Omental fat pad (tissue), 4 donors: ENCODE results near the gene FAM219B. TPM values are rescaled to one million over a fixed set of nuclear protein-coding genes. Genes with fewer than 3 reads are reported as not detected.
"Not testable (repeated sequence)": the region's sequence is repeated elsewhere in the genome, so short reads cannot be mapped to it uniquely, and the experiment has no call there.

Source experiments
- ATAC-seq: fragments of 150-250 bp; one replicate; pipeline ENCODE4 v1.9.1; 2016; ENCODE audit warnings: mild to moderate bottlenecking, moderate library complexity; ENCODE audit not compliant: low FRiP score
- DNase-seq: peaks from one replicate; pipeline ENCODE4 v3.0.0-alpha.2; 2019; ENCODE audit warnings: low spot score
- total RNA-seq, 4 donors: library from RNA; depleted of rRNA; stranded (reverse); fragments of >200 nt; gene quantifications; one replicate each; pipeline ENCODE4 v1.1.0, GENCODE V29; 2016
- TF ChIP-seq, protein P1 (sequence below), 3 donors: fragments of 450-650 bp; IDR thresholded peaks; one replicate each; pipeline ENCODE4 v1.5.1; 2016 to 2017; ENCODE audit warnings: antibody characterized with exemption in 3 of 3, mild to moderate bottlenecking in 3 of 3, moderate library complexity in 2 of 3

Gene FAM219B
- total RNA-seq, 4 donors from 2014 or later: 45.0 to 89.9 (median 59.8) TPM

DNA sequence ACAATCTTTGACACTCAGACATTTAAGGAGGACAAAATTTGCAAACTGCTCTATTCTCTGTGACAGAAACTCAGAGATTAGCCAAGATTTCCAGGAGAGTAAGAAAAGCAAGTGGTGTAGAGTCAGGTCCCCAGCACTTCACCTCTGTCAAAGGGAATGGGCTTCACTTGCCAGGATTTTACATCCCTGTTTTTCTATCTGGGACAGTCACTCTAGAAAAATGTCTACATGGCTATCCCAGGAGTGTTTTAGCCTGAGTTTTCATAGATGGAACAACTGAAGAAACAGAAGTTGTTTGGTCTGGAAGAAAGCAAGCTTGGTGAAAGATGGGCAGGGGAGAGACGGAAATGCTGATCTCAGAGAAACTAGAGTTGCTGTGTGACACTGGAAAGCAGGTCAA lies 3.0 kb downstream of the FAM219B start:
- TF ChIP-seq, protein P1, sequence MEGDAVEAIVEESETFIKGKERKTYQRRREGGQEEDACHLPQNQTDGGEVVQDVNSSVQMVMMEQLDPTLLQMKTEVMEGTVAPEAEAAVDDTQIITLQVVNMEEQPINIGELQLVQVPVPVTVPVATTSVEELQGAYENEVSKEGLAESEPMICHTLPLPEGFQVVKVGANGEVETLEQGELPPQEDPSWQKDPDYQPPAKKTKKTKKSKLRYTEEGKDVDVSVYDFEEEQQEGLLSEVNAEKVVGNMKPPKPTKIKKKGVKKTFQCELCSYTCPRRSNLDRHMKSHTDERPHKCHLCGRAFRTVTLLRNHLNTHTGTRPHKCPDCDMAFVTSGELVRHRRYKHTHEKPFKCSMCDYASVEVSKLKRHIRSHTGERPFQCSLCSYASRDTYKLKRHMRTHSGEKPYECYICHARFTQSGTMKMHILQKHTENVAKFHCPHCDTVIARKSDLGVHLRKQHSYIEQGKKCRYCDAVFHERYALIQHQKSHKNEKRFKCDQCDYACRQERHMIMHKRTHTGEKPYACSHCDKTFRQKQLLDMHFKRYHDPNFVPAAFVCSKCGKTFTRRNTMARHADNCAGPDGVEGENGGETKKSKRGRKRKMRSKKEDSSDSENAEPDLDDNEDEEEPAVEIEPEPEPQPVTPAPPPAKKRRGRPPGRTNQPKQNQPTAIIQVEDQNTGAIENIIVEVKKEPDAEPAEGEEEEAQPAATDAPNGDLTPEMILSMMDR (IDR thresholded peaks at IDR 0.05): no peak
- no peak for DNase-seq
- no peak for ATAC-seq

DNA sequence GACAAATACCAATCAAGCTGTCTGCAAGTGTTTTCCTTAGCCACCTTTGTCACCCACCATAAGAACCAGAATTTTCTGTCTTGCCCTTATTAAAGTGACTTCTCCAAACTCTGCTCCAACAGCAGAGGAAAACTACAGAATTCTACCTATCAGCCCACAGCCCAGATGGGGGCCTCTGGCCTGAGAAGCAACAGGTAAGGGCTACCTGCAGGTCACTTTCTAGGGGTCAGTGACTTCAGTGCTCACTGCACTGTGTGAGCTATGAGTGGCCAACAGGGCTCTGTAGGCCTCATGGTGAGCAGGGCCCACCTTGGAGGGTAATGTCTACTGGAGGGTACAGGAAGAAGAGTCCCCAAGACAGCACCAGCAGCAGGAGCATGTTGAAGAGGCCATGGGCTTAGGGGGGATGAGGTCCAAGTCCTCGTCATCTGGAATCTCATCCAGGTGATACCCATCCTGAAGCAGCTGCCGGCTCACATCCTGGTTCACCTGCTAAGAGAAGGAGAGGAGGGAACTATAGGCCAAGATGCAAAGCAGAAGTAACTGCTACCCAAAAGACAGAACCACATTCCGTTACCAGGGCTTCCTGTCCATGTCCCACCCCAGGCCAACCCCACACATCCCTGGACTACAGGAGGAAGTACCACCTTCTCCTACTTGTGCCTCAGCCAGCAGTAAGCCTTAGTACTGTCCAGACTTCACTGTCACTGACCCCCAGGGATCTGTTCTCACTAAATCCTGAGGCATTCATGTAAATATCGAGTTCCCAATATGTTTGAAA lies 4.2 kb downstream of the FAM219B start:
- DNase-seq: no peak
- TF ChIP-seq, protein P1 (IDR thresholded peaks at IDR 0.05): no peak
- no peak for ATAC-seq

DNA sequence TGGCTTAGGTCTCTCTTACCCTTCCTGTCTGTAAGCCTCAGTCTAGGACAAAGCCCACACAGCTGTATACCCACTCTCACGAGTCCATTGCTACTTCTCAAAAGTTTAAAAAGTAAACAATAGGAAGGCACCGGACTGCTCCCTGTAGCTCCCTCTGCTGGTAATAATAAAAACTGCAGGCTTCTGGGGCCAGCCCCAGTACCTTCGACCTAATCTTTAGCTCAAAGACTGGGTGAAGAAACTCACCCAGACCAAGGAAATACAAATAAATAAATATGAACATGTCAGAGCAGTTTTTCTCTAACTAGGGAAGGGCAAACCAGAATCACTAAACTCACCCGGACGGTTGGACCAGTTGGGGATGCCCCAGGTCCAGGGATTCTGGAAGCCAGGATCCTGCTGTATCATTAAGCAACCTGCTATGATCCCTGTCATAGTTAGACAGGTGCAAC lies 5.0 kb downstream of the FAM219B start:
- DNase-seq: peak; percentile 26
- ATAC-seq: no peak
- TF ChIP-seq, protein P1 (IDR thresholded peaks at IDR 0.05): peak in 2 of 3 donors; percentile 17 to 18

DNA sequence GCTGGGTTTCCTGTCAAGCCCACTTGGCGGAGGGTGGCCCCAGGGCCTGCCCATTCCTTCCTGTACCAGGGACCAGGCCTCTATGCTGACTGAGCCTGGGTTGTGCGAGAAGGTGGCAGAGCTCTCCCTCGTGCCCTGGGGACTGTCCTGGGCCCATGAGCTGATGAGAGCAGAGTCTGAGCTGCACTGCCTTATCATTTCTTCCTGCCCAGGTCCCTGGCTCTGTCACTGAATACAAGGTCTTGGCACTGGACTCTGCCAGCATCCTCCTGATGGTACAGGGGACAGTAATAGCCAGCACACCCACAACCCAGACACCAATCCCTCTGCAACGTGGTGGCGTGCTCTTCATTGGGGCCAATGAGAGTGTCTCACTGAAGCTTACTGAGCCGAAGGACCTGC lies 9.3 kb downstream of the FAM219B start:
- DNase-seq: no peak
- TF ChIP-seq, protein P1 (IDR thresholded peaks at IDR 0.05): no peak
- ATAC-seq: no peak

DNA sequence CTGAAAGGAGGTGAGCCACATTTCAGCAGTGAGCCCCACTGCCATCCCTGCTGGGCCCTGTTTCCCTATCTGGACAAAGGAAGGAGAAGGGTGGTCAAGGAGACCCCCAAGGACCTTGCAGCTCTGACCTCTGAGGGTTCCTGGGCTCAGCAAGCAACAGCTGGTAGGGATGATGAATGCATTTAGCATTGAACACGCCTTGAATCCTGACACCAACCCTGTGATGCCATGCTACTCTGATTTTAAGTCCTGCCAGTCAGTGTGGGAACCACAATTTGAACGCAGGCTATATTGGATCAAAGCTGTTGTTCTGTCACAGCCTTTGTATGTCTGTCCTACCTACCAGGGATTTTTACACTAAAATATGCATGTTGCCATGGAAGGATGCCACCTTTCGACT lies 10.3 kb downstream of the FAM219B start:
- DNase-seq: no peak
- no peak for ATAC-seq
- TF ChIP-seq, protein P1 (IDR thresholded peaks at IDR 0.05): no peak

DNA sequence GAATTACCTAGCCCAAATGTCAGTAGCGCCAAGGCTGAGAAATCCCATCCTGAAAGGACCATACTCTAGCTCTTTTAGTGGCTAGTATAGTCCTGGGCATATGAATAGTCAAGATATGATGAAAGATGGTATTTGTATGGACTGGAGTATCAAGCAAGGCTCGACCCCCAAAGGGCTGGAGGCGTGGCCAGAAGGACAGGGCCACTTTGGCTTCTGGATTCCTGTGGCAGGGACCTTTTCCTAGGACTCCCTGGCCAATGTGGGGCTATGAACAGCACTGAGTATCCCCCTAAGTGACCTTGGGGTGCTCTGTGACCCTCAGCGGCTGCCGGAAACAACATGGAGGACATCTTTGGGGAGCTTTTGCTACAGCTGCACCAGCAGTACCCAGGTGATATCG lies 10.8 kb downstream of the FAM219B start:
- no peak for DNase-seq
- TF ChIP-seq, protein P1 (IDR thresholded peaks at IDR 0.05): no peak
- no peak for ATAC-seq

DNA sequence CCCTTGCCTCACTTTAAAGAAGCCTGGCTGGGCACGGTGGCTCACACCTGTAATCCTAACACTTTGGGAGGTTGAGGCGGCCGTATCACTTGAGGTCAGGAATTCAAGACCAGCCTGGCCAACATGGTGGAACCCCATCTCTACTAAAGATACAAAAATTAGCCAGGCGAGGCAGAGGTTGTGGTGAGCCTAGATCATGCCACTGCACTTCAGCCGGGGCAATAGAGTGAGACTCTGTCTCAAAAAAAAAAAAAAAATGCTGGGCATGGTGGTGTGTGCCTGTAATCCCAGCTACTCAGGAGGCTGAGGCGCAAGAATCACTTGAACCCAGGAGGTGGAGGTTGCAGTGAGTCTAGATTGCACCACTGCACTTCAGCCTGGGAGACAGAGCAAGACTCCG lies 12.3 kb downstream of the FAM219B start:
- DNase-seq, ATAC-seq: not testable (repeated sequence)
